Left ventricle myocardium inferior (tissue), 1 donor: ENCODE data around the gene SIK3. TPM values are rescaled to one million over a fixed set of nuclear protein-coding genes. Genes with fewer than 3 reads are reported as not detected.

Experiments
- DNase-seq: peaks from one replicate; pipeline ENCODE4 v3.0.0-alpha.2; 2020
- H3K27ac ChIP-seq: fragments of 200-600 bp; replicated peaks from 2 replicates; pipeline ENCODE4 v1.8.0; 2021
- H3K27me3 ChIP-seq: fragments of 200-600 bp; 2 replicates; pipeline ENCODE4 v1.8.0; 2021; ENCODE audit warnings: low read depth
- H3K36me3 ChIP-seq: fragments of 200-600 bp; 2 replicates; pipeline ENCODE4 v1.8.0; 2021
- H3K4me1 ChIP-seq: fragments of 200-600 bp; 2 replicates; pipeline ENCODE4 v1.8.0; 2021
- H3K4me3 ChIP-seq: fragments of 200-600 bp; 2 replicates; pipeline ENCODE4 v1.8.0; 2021; ENCODE audit warnings: mild to moderate bottlenecking, moderate library complexity
- H3K9me3 ChIP-seq: fragments of 200-600 bp; replicated peaks from 2 replicates; pipeline ENCODE4 v1.8.0; 2021
- intact Hi-C: fragments of 100-400 bp; cut with micrococcal nuclease; formaldehyde crosslinking; loops from one replicate; pipeline ENCODE4 v1.11.0; 2022
- total RNA-seq: library from RNA; stranded (reverse); fragmentation: NEBNext Ultra II Directional; extraction: Animal tissue kit (Norgen Biotek cat#: 25700); gene quantifications from one replicate; pipeline ENCODE4 v1.2.1, GENCODE V29; 2021
- TF ChIP-seq, protein P1 (sequence below): fragments of 200-600 bp; IDR thresholded peaks from 2 replicates; pipeline ENCODE4 v1.8.0; 2021; ENCODE audit warnings: antibody characterized with exemption, mild to moderate bottlenecking, borderline replicate concordance
- donor health status: DM: no; HTN: yes; CAD: no; lungs with severe emphysema.

Gene SIK3
- total RNA-seq, 1 donor from 2014 or later, result 36.3 TPM

DNA sequence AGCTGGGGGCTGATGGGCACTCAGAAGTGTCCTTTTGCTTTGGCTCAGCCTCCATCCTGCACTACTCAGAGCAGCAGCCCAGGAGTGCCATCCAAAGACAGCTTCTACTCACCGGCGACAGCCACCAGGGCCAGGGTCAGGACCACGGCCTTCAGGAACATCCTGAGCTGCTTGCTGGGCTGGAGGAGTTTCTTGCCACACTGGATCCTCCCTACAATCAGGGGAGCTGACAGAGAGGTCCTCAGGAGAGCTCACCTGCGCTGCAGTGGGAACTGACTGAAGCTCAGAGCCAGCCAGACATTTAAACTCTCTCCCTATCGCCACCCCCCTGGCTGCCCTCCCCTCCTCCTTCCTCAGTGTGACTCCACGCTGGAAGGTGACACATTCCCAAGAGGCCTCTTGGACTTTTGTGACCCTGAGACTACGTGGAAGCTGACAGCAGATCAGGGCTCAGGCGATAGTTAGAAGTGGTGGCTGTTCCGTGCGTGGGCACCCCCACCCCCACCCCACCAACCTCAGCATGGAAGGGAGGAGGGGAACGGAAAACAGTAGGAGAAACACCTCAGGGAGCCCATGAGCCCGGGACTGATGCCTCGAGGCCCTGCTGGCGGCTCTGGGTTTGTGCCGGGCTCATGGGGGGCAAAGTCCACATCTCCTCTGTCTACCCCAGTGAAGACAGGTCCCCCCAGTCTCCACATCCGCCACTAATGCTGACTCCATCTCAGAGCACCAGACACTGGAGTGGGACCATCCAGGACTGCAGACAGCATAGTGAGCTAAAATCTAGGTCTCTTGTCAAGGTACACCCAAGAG is 275.0 kb downstream of the SIK3 start, which contains the start of gene APOA4:
Gene APOA4, minus strand, starts transcription at position 274 of the 813 bp plus-strand sequence. Its CDS starts 113 bp downstream, at position 161.
- no peaks in the 10 kb centered on the region for H3K27me3 ChIP-seq
- H3K4me1 ChIP-seq, result no peaks in the 10 kb centered on the region
- H3K36me3 ChIP-seq, result no peaks in the 10 kb centered on the region
- no peak within 1 kb of the TSS for H3K27ac ChIP-seq
- TF ChIP-seq, protein P1, sequence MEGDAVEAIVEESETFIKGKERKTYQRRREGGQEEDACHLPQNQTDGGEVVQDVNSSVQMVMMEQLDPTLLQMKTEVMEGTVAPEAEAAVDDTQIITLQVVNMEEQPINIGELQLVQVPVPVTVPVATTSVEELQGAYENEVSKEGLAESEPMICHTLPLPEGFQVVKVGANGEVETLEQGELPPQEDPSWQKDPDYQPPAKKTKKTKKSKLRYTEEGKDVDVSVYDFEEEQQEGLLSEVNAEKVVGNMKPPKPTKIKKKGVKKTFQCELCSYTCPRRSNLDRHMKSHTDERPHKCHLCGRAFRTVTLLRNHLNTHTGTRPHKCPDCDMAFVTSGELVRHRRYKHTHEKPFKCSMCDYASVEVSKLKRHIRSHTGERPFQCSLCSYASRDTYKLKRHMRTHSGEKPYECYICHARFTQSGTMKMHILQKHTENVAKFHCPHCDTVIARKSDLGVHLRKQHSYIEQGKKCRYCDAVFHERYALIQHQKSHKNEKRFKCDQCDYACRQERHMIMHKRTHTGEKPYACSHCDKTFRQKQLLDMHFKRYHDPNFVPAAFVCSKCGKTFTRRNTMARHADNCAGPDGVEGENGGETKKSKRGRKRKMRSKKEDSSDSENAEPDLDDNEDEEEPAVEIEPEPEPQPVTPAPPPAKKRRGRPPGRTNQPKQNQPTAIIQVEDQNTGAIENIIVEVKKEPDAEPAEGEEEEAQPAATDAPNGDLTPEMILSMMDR, result no peak
- H3K4me3 ChIP-seq, result no peak within 1 kb of the TSS
- H3K9me3 ChIP-seq, result no peaks in the 10 kb centered on the region
- DNase-seq, result no peak
- intact Hi-C loops, result no loop called here

GRCh38 chr11:116822575-116822974 is 275.7 kb downstream of the SIK3 start:
- Histone ChIP-seq H3K36me3 (no peaks in the 10 kb centered on the region), H3K4me3 (no peak overlapping the region), H3K27me3 (no peaks in the 10 kb centered on the region), H3K27ac (no peak overlapping the region), H3K4me1 (no peaks in the 10 kb centered on the region), H3K9me3 (no peaks in the 10 kb centered on the region)
- TF ChIP-seq, protein P1, result no peak
- intact Hi-C loops, result no loop called here
- no peak for DNase-seq

DNA sequence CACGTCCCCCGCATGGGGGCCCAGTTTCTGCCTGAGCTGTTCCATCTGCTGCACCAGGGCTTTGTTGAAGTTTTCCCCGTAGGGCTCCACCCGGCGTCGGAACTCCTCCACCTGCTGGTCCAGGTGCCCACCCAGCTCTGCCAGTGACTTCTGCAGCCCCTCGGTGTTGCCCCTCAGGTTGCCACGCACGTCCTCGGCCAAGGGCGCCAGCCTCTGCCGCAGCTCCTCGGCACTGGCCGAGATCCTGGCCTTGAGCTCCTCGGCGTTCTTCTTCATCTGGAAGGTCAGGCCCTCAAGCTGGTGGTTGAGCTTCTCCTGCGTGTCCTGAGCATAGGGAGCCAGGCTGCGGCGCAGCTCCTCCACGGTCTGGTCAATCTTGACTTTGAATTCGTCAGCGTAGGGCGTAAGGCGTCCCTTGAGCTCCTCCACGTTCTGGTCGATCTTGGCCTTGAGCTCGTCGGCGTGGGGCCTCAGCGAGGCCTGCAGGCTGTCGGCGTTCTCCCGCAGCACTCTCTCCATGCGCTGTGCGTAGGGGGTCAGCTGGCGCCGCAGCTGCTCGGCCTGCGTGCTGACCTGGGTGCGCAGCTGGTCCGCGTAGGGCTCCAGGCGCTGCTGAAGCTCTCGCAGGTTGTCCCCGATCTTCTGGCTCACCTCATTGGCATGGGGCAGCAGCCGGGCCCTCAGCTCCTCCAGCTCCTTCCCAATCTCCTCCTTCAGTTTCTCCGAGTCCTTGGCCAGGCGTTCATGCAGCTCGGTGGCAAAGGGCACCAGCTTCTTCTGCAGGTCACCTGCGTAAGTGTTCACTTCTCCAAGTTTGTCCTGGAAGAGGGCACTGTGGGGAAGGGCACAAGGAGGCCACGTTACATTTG is 276.9 kb downstream of the SIK3 start:
- intact Hi-C loops, result no loop called here
- Histone ChIP-seq H3K27me3 (no peaks in the 10 kb centered on the region), H3K4me1 (no peaks in the 10 kb centered on the region), H3K27ac (no peak overlapping the region), H3K36me3 (no peaks in the 10 kb centered on the region), H3K4me3 (no peak overlapping the region), H3K9me3 (no peaks in the 10 kb centered on the region)
- no peak for DNase-seq
- TF ChIP-seq, protein P1, result no peak

GRCh38 chr11:116819049-116819448 is 279.2 kb downstream of the SIK3 start:
- Histone ChIP-seq H3K4me1 (peaks cover 2% of the 10 kb centered on the region), H3K9me3 (no peaks in the 10 kb centered on the region), H3K4me3 (no peak overlapping the region), H3K27me3 (no peaks in the 10 kb centered on the region), H3K36me3 (no peaks in the 10 kb centered on the region), H3K27ac (no peak overlapping the region)
- intact Hi-C loops, result no loop called here
- TF ChIP-seq, protein P1, result no peak
- DNase-seq, result no peak

- H3K4me1 ChIP-seq, result peaks cover 4% of the 10 kb centered on the region
- no peak overlapping the region for H3K4me3 ChIP-seq
- TF ChIP-seq, protein P1, result no peak
- no peak for DNase-seq
- intact Hi-C loops, result no loop called here
- H3K27me3 ChIP-seq, result no peaks in the 10 kb centered on the region
- H3K27ac ChIP-seq, result no peak overlapping the region
- H3K36me3 ChIP-seq, result no peaks in the 10 kb centered on the region
- H3K9me3 ChIP-seq, result no peaks in the 10 kb centered on the region
Observed at GRCh38 chr11:116814502-116814901, 283.7 kb downstream of the SIK3 start.
